Measurements from ENCODE around the gene SPIN2B.

Gene SPIN2B

GRCh38 chrX:57070185-57070984 lies 51.0 kb downstream of the SPIN2B start:
- no peak for DNase-seq
